Left lung (tissue), 10 donors: ENCODE data around the gene ZFAND5. TPM values are rescaled to one million over a fixed set of nuclear protein-coding genes. Genes with fewer than 3 reads are reported as not detected.

Experiments used
- ATAC-seq: fragments of 200-7000 bp; cut with Tn5 transposase; one replicate; pipeline ENCODE4 v1.9.1; 2020; ENCODE audit warnings: moderate library complexity
- DNase-seq, 4 donors: peaks; one replicate each; pipeline ENCODE4 v3.0.0-alpha.2; 2013 to 2020
- H3K27ac ChIP-seq, 2 donors: fragments of 200-600 bp; sonication (generic) in 1 of 2; one replicate each; pipeline versions ENCODE4 v1.5.0 to v1.8.0; 2020 to 2021
- H3K27me3 ChIP-seq, 2 donors: fragments of 200-600 bp; sonication (generic) in 1 of 2; one replicate each; pipeline versions ENCODE4 v1.5.0 to v1.8.0; 2020 to 2021
- H3K36me3 ChIP-seq, 2 donors: fragments of 200-600 bp; sonication (generic) in 1 of 2; one replicate each; pipeline versions ENCODE4 v1.5.0 to v1.8.0; 2020 to 2021
- H3K4me1 ChIP-seq, 2 donors: fragments of 200-600 bp; one replicate each; pipeline ENCODE4 v1.8.0; 2021
- H3K4me3 ChIP-seq, 2 donors: fragments of 200-600 bp; sonication (generic) in 1 of 2; one replicate each; pipeline versions ENCODE4 v1.5.0 to v1.8.0; 2020 to 2021; ENCODE audit warnings: mild to moderate bottlenecking in 1 of 2
- H3K9me3 ChIP-seq, 2 donors: fragments of 200-600 bp; sonication (generic) in 1 of 2; one replicate each; pipeline versions ENCODE4 v1.5.0 to v1.8.0; 2020 to 2021
- CTCF ChIP-seq, 2 donors: fragments of 200-600 bp; sonication (generic) in 1 of 2; IDR thresholded peaks; one replicate each; pipeline versions ENCODE4 v1.5.0 to v1.8.0; 2021; ENCODE audit warnings: antibody characterized with exemption in 2 of 2
- intact Hi-C, 2 donors: fragments of 100-400 bp; cut with DNase I; formaldehyde crosslinking; loops; one replicate each; pipeline versions ENCODE4 v1.11.2 to v1.14.2; 2022
- polyA plus RNA-seq, 6 donors: library from polyadenylated mRNA; unstranded; fragments of 120-200 nt; gene quantifications; one replicate each; pipeline ENCODE4 v1.2.1, GENCODE V29; 2013; ENCODE audit not compliant: insufficient read length in 6 of 6
- total RNA-seq, 2 donors: library from RNA; stranded (reverse); fragmentation: NEBNext Ultra II Directional; extraction: Animal tissue kit (Norgen Biotek cat#: 25700); gene quantifications; one replicate each; pipeline ENCODE4 v1.2.1, GENCODE V29; 2021
- donor health status: DM: no; HTN: yes; CAD: no.
- donor health status: DM: no; HTN: no; CAD: no.

The ZFAND5 gene
- total and polyA plus RNA-seq, 8 donors: 149 to 215 (median 182) TPM

GRCh38 chr9:72332351-72332750, 32.7 kb downstream of the ZFAND5 start:
- TF ChIP-seq CTCF (IDR thresholded peaks at IDR 0.05): no peak
- intact Hi-C loops: no loop called here
- ATAC-seq (no peak), DNase-seq (no peak)
- H3K27me3 ChIP-seq: no peaks in the 10 kb centered on the region
- peaks cover 0 to 12% of the 10 kb centered on the region in 2 donors for H3K36me3 ChIP-seq
- H3K4me1 ChIP-seq: no peaks in the 10 kb centered on the region
- H3K9me3 ChIP-seq: no peaks in the 10 kb centered on the region
- H3K27ac ChIP-seq: no peak overlapping the region
- H3K4me3 ChIP-seq: no peak overlapping the region

GRCh38 chr9:72327631-72328030, 37.4 kb downstream of the ZFAND5 start:
- no peak overlapping the region for H3K27ac ChIP-seq
- no peak for ATAC-seq
- H3K36me3 ChIP-seq: no peaks in the 10 kb centered on the region
- H3K4me3 ChIP-seq: no peak overlapping the region
- intact Hi-C loops: no loop called here
- no peak for TF ChIP-seq CTCF (IDR thresholded peaks at IDR 0.05)
- no peak for DNase-seq
- no peaks in the 10 kb centered on the region for H3K9me3 ChIP-seq
- H3K27me3 ChIP-seq: no peaks in the 10 kb centered on the region
- H3K4me1 ChIP-seq: no peaks in the 10 kb centered on the region

- DNase-seq (no peak), ATAC-seq (no peak)
- Histone ChIP-seq H3K27ac (no peak overlapping the region), H3K4me1 (no peaks in the 10 kb centered on the region), H3K36me3 (no peaks in the 10 kb centered on the region), H3K9me3 (no peaks in the 10 kb centered on the region), H3K4me3 (no peak overlapping the region), H3K27me3 (no peaks in the 10 kb centered on the region)
- intact Hi-C loops: no loop called here
- TF ChIP-seq CTCF (IDR thresholded peaks at IDR 0.05): no peak
These were observed 38.4 kb downstream of the ZFAND5 start for GRCh38 chr9:72326641-72327040.

GRCh38 chr9:72324974-72325373, 40.0 kb downstream of the ZFAND5 start:
- no peak overlapping the region for H3K4me3 ChIP-seq
- no peaks in the 10 kb centered on the region for H3K4me1 ChIP-seq
- no peak for TF ChIP-seq CTCF (IDR thresholded peaks at IDR 0.05)
- intact Hi-C loops: no loop called here
- H3K36me3 ChIP-seq: no peaks in the 10 kb centered on the region
- H3K27me3 ChIP-seq: no peaks in the 10 kb centered on the region
- no peaks in the 10 kb centered on the region for H3K9me3 ChIP-seq
- H3K27ac ChIP-seq: no peak overlapping the region
- ATAC-seq: no peak
- DNase-seq: no peak

- H3K4me3 ChIP-seq: no peak overlapping the region
- intact Hi-C loops: no loop called here
- no peaks in the 10 kb centered on the region for H3K4me1 ChIP-seq
- H3K27ac ChIP-seq: no peak overlapping the region
- DNase-seq: no peak
- no peaks in the 10 kb centered on the region for H3K27me3 ChIP-seq
- peak; percentile 64 for ATAC-seq
- H3K36me3 ChIP-seq: no peaks in the 10 kb centered on the region
- no peak for TF ChIP-seq CTCF (IDR thresholded peaks at IDR 0.05)
- H3K9me3 ChIP-seq: no peaks in the 10 kb centered on the region
These were observed 42.3 kb downstream of the ZFAND5 start for GRCh38 chr9:72322678-72323077.
